ENCODE measurements around the gene EIF3D. TPM values are rescaled to one million over a fixed set of nuclear protein-coding genes. Genes with fewer than 3 reads are reported as not detected.

The EIF3D gene
- total and polyA plus RNA-seq, 9 of the 15 experiments (the other 6 are each of a cell fraction or from before 2014, with no cell fraction given), result 191 to 422 (median 279) TPM

GRCh38 chr22:36554098-36554497 is 25.1 kb upstream of the EIF3D start:
- peaks cover 16 to 52% of the 10 kb centered on the region in 2 experiments; a peak in 4 of 5 replicates for H3K27me3 ChIP-seq (ENCODE audit: control insufficient read depth in 2 of 2, insufficient read depth in 2 of 2, low read length in 2 of 2)
- no peaks in the 10 kb centered on the region for H3K79me2 ChIP-seq (ENCODE audit: control insufficient read depth, insufficient read depth, low read length)
- no peaks in the 10 kb centered on the region for H3K9me1 ChIP-seq (ENCODE audit: control insufficient read depth, insufficient read depth, low read length)
- BruUV-seq (replicated peaks), result no TSS peak
- H3K9me3 ChIP-seq (replicated peaks; ENCODE audit: control insufficient read depth, insufficient read depth, low read depth, low read length), result no peaks in the 10 kb centered on the region
- 0% methylated on average over 3 of the region's 5 CpGs for WGBS (ENCODE audit: insufficient coverage, low coverage, missing lambda C conversion rate)
- no peaks in the 10 kb centered on the region for H3K36me3 ChIP-seq (ENCODE audit: control insufficient read depth, insufficient read depth, low read length)
- no peak overlapping the region; a peak in 1 of 4 replicates for H3K9ac ChIP-seq (ENCODE audit: insufficient read depth in 1 of 2, low read depth in 2 of 2, low read length in 2 of 2)
- POLR2A ChIA-PET, result interaction anchor here (0.5 to 1.0 kb wide), 4 partner anchors 146 to 1091 kb away, joined by 3 to 4 read pairs (median 3); no protein-coding TSS in a partner anchor
- TF ChIP-seq TSC22D4 (tag; IDR thresholded peaks at IDR 0.05) (no peak), FUS (optimal IDR thresholded peaks at IDR 0.05; ENCODE audit: low read depth, low read length) (no peak), SMAD4 (CRISPR knock-in tag; conservative IDR thresholded peaks at IDR 0.05) (no peak), ELF4 (CRISPR knock-in tag; IDR thresholded peaks at IDR 0.05) (no peak), BCOR (IDR thresholded peaks at IDR 0.05) (no peak), ZHX1 (conservative IDR thresholded peaks at IDR 0.05; ENCODE audit: low read length) (no peak), ETV6 (IDR thresholded peaks at IDR 0.05; ENCODE audit: borderline replicate concordance in 1 of 2, low read depth in 2 of 2, low read length in 1 of 2) (no peak), ETV6 (CRISPR knock-in tag; IDR thresholded peaks at IDR 0.05; ENCODE audit: borderline replicate concordance) (no peak), C11orf30 (IDR thresholded peaks at IDR 0.05; ENCODE audit: low read depth) (no peak), ZNF592 (IDR thresholded peaks at IDR 0.05) (no peak), ZNF174 (CRISPR knock-in tag; IDR thresholded peaks at IDR 0.05) (no peak), RBM34 (IDR thresholded peaks at IDR 0.05; ENCODE audit: borderline replicate concordance, insufficient read depth, low read length) (no peak)
- no peak for DNase-seq (ENCODE audit: extremely low read depth in 1 of 4, low spot score in 3 of 4)
- FAIRE-seq, result no peak
- in situ Hi-C loops (cut with MboI), result no loop called here
- no peaks in the 10 kb centered on the region for H4K20me1 ChIP-seq (replicated peaks; ENCODE audit: control insufficient read depth, insufficient read depth, low read length)
- H3K4me1 ChIP-seq (replicated peaks in 1 of 2; ENCODE audit: control insufficient read depth in 2 of 2, insufficient read depth in 2 of 2, low read length in 2 of 2), result no peaks in the 10 kb centered on the region
- ATAC-seq, result no peak
- no peak overlapping the region for H3K4me3 ChIP-seq
- no peak overlapping the region for H2AFZ ChIP-seq (ENCODE audit: low read depth, low read length)
- intact Hi-C loops (cut with micrococcal nuclease), result no loop called here
- H3K27ac ChIP-seq (ENCODE audit: extremely low read depth, low read depth, low read length), result no peak overlapping the region
- CTCF ChIA-PET (ENCODE audit: low intra/inter-chr PET ratio), result no interaction called here
- no peak overlapping the region for H3K4me2 ChIP-seq (ENCODE audit: insufficient read depth, low read length)

Measured in K562 (cell line).